SK-N-SH treated with all-trans-retinoic acid at 6 μM for 48 hours (cell line): ENCODE data around the gene ZBTB48.

Experiments
- CREB5 ChIP-seq: fragments of 250-450 bp; sonication (Bioruptor Pico); IDR thresholded peaks from 2 replicates; pipeline ENCODE4 v1.5.1; 2020; ENCODE audit warnings: low read depth, mild to moderate bottlenecking, moderate library complexity
- TSHZ2 ChIP-seq: fragments of 250-450 bp; sonication (Bioruptor Pico); IDR thresholded peaks from 2 replicates; pipeline ENCODE4 v1.5.0; 2020; ENCODE audit warnings: mild to moderate bottlenecking, moderate library complexity
- ZFP3 ChIP-seq: fragments of 250-450 bp; sonication (Bioruptor Pico); IDR thresholded peaks from 2 replicates; pipeline ENCODE4 v1.5.0; 2020; ENCODE audit warnings: mild to moderate bottlenecking, moderate library complexity
- ZNF565 ChIP-seq: fragments of 450-650 bp; formaldehyde crosslinking; conservative IDR thresholded peaks from 2 replicates; pipeline ENCODE4 v1.5.0; 2020; ENCODE audit warnings: low read depth, mild to moderate bottlenecking, moderate library complexity

- no peak for TF ChIP-seq ZFP3 (CRISPR knock-in tag)
- TF ChIP-seq ZNF565 (CRISPR knock-in tag), result no peak
- no peak for TF ChIP-seq CREB5 (CRISPR knock-in tag)
- no peak for TF ChIP-seq TSHZ2 (CRISPR knock-in tag)
Measured at GRCh38 chr1:6588128-6588892, 8.5 kb downstream of the ZBTB48 start.
